Skeletal muscle tissue (tissue), 4 donors: ENCODE results near the gene KLHL6. TPM values are rescaled to one million over a fixed set of nuclear protein-coding genes. Genes with fewer than 3 reads are reported as not detected.
"Not testable (repeated sequence)": the region's sequence is repeated elsewhere in the genome, so short reads cannot be mapped to it uniquely, and the experiment has no call there.

Source experiments
- H3K27ac ChIP-seq: one replicate; pipeline ENCODE4 v1.7.0; 2013; ENCODE audit warnings: mild to moderate bottlenecking, low read depth, low read length, inconsistent platforms
- H3K27me3 ChIP-seq, 3 donors: one replicate each; pipeline ENCODE4 v1.7.0; 2013; ENCODE audit warnings: low read length in 3 of 3; ENCODE audit not compliant: control insufficient read depth in 3 of 3, insufficient read depth in 3 of 3
- H3K36me3 ChIP-seq, 3 donors: one replicate each; pipeline ENCODE4 v1.7.0; 2013; ENCODE audit warnings: low read length in 3 of 3; ENCODE audit not compliant: control insufficient read depth in 3 of 3, insufficient read depth in 3 of 3
- H3K4me1 ChIP-seq, 3 donors: one replicate each; pipeline ENCODE4 v1.7.0; 2013; ENCODE audit warnings: low read length in 3 of 3, mild to moderate bottlenecking in 3 of 3; ENCODE audit not compliant: control insufficient read depth in 3 of 3, insufficient read depth in 3 of 3
- H3K4me3 ChIP-seq, 3 donors: one replicate each; pipeline ENCODE4 v1.7.0; 2013; ENCODE audit warnings: low read length in 3 of 3
- H3K9ac ChIP-seq, 3 donors: one replicate each; pipeline ENCODE4 v1.7.0; 2013; ENCODE audit warnings: low read length in 3 of 3, mild to moderate bottlenecking in 3 of 3, moderate library complexity in 2 of 3, low read depth in 1 of 3
- H3K9me3 ChIP-seq, 3 donors: one replicate each; pipeline ENCODE4 v1.7.0; 2013; ENCODE audit warnings: low read length in 3 of 3; ENCODE audit not compliant: control insufficient read depth in 3 of 3
- total RNA-seq: library from RNA; depleted of rRNA; stranded (reverse); fragments of >200 nt; gene quantifications from one replicate; pipeline ENCODE4 v1.2.3, GENCODE V29; 2014
- donor health status: Osteomylitis.

The KLHL6 gene
- total RNA-seq, 1 donor from 2014 or later, result 1.0 TPM

DNA sequence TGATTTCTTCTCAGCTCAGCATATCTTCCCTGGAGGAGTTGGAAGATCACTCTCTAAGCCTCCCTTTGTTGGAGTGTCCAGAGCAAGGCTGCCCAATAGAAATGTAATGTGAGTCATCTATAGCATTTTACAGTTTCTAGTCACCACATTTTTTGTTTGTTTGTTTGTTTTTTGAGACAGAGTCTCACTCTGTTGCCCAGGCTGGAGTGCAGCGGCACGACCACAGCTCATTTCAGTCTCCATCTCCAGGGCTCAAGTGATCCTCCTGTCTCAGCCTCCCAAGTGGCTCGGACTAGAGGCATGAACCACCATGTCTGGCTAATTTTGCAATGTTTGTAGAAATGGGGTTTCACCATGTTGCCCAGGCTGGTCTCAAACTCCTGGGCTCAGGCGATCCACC, 21.3 kb downstream of the KLHL6 start:
- H3K36me3 ChIP-seq, result no peaks in the 10 kb centered on the region
- no peak overlapping the region for H3K4me3 ChIP-seq
- H3K9ac ChIP-seq, result no peak overlapping the region
- no peak overlapping the region for H3K27ac ChIP-seq
- peaks cover 11 to 28% (median 20%) of the 10 kb centered on the region in 3 donors for H3K4me1 ChIP-seq
- H3K9me3 ChIP-seq, result no peaks in the 10 kb centered on the region
- H3K27me3 ChIP-seq, result no peaks in the 10 kb centered on the region

DNA sequence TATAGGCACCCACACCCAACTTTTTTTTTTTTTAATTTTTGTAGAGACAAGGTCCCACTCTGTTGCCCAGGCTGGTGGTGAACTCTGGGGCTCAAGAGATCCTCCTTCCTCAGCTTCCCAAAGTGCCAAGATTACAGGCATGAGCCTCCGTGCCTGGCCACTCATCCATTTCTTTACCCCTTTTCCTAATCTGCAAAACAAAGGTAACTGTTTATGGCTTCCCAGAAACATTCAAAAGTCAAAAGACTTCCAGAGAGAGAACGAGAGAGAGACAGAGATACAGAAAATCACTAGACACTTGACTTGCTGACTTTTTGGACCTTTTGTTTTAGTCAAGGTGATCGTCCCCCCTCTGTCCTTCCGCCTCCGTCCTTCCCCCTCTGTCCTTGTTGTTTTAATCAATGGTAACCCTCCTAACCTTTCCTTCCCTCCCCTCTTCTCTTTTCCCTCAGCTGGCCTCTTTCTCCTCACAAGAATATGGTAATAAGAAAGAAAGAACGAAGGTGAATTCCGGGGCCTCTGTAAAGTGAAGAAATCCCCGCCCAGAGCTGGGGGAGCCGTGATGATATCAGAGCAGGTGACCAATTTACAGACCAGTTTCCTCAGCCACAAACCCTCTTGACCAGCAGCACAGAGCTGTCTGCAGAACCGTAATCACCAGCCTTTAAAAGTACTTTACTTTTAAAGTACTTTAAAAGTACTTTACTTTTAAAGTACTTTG, 21.9 kb downstream of the KLHL6 start:
- no peaks in the 10 kb centered on the region for H3K36me3 ChIP-seq
- no peak overlapping the region for H3K27ac ChIP-seq
- H3K4me3 ChIP-seq, result no peak overlapping the region
- H3K9me3 ChIP-seq, result no peaks in the 10 kb centered on the region
- no peaks in the 10 kb centered on the region for H3K27me3 ChIP-seq
- peaks cover 11 to 26% (median 20%) of the 10 kb centered on the region in 3 donors for H3K4me1 ChIP-seq
- no peak overlapping the region for H3K9ac ChIP-seq

DNA sequence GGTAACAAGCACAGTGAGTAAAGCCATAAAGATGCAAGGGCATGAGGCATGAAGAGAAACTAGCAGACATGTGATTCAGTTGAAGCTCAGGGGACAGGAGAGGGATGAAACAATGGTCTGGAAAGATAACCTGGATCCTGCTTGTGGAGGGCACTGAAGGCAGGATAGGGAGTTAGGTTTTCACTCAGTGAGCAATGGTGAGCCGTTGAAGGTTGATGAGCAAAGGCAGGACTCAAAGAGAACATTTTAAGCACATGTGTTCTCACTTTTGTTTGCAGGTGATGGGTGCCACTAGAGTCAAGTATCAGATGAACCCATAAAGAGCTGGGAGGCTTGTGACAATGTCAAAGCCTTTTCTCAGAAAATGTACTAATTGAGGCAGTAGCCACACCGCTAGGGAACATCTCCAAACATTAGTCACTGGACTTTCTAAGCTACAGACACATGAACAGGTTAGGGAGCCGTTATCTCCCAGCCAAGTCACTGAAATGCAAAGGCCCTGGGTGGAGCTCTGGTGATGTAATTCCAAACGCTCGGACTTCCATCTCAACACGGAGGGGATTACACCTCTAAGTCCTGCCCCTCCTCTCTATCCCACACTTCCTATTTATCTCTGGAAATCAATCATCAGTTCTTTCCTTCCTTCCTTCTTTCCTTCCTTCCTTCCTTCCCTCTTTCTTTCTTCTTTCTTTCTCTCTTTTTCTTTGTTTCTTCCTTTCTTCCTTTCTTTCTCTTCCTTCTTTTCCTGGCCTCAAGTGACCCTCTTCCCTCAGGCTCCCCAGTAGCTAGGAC, 22.7 kb downstream of the KLHL6 start:
- H3K4me1 ChIP-seq, result peaks cover 11 to 19% (median 15%) of the 10 kb centered on the region in 3 donors
- no peaks in the 10 kb centered on the region for H3K9me3 ChIP-seq
- no peak overlapping the region for H3K27ac ChIP-seq

DNA sequence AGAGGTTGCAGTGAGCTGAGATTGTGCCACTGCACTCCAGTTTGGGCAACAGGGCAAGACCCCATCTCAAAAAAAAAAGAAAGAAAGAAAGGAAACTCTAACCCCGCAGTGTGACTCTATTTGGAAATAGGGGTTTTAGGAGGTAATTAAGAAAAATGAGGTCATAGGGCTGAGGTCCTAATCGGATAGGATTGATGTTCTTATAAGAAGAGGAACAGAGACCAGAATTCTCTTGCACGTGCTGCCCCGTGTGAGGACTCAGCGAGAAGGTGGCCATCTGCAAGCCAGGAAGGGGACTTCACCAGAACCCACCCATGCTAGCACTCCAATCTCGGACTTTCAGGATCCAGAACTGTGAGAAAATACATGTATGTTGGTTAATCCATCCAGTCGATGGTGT, 25.8 kb downstream of the KLHL6 start:
- Histone ChIP-seq H3K36me3 (no peaks in the 10 kb centered on the region), H3K4me3 (no peak overlapping the region), H3K9me3 (no peaks in the 10 kb centered on the region), H3K9ac (no peak overlapping the region), H3K27me3 (no peaks in the 10 kb centered on the region), H3K4me1 (no peaks in the 10 kb centered on the region), H3K27ac (peak overlapping the region; percentile 32)

More for the DNA sequence above, 22.7 kb downstream of the KLHL6 start:
- H3K4me3 ChIP-seq, result no peak overlapping the region
- H3K27me3 ChIP-seq, result no peaks in the 10 kb centered on the region
- no peak overlapping the region for H3K9ac ChIP-seq
- no peaks in the 10 kb centered on the region for H3K36me3 ChIP-seq

DNA sequence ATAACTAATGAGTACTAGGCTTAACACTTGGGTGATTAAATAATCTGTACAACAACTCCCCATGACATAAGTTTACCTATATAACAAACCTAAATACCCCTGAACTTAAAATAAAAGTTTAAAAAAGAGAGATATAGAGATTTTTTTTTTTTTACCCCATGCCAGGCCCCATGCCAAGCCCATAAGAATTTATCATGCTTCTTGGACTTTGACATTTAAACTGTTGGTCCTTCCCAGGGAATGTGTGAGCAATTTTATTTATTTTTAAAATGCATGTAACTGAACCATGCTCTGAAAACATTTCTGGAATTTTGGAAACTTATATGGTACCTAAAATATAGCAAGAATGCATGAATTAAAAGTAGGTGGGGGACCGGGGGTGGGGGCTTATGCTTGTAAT, 26.3 kb downstream of the KLHL6 start:
- Histone ChIP-seq H3K27ac (no peak overlapping the region), H3K36me3 (no peaks in the 10 kb centered on the region), H3K9ac (no peak overlapping the region), H3K9me3 (no peaks in the 10 kb centered on the region), H3K4me1 (no peaks in the 10 kb centered on the region), H3K27me3 (no peaks in the 10 kb centered on the region), H3K4me3 (no peak overlapping the region)

DNA sequence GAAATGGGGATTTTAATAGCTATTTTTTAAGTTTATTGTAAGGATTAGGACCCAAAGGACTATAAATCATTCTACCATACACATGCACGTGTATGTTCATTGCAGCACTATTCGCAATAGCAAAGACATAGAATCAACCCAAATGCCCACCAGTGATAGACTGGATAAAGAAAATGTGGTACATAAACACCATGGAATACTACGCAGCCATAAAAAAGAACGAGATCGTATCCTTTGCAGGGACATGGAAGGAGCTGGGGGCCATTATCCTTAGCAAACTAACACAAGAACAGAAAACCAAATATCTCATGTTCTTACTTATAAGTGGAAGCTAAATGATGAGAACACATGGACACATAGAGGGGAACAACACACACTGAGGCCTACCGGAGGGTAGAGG, 26.7 kb downstream of the KLHL6 start:
- not testable (repeated sequence) for H3K9ac ChIP-seq, H3K4me1 ChIP-seq, H3K4me3 ChIP-seq, H3K27ac ChIP-seq, H3K36me3 ChIP-seq, H3K9me3 ChIP-seq, H3K27me3 ChIP-seq

DNA sequence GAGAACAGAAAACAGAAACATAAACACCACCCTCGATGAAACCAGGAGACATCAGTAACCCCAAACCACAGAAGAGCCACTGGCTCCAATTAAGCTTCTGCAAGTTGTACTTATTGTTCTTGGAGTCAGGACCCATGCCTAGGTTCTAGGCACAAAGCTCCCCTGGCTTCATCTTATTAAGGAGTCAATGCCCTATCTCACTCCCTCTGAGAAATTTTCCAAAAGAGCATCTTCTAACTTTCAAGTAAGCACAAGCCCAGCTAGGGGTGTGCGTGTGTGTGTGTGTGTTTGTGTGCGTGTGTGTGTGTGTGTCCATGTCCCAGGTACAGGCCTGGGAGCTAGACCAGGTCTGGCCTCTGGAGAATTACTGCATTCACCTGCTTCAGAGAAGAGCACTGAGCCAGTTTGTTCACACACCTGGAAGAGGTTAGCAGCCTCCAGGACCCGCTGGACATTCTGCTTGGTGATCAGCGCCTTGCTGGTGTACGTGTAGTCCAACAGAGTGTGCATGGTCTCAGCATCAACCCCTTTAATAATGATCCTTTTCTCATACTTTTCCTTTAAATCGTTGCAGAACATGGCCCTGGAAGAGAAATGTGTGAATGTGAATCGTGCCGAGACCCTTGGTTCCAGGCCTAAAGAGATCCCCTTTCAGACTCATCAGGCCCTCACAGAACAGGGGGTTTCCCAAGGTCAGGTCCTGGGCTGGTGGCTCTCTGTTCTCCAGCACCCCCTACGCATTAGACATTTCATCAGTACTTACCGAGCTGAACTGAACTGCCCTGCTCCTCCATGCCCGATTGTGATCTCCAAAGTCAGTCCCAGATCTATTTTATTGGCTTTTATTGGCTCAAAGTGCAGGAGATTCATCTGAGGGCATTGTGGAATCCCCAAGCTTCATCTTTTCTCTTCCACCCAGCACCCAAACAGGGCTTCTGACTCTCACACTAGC, 27.8 kb downstream of the KLHL6 start:
- no peaks in the 10 kb centered on the region for H3K4me1 ChIP-seq
- no peaks in the 10 kb centered on the region for H3K27me3 ChIP-seq
- H3K9ac ChIP-seq, result no peak overlapping the region
- no peak overlapping the region for H3K27ac ChIP-seq
- H3K9me3 ChIP-seq, result no peaks in the 10 kb centered on the region
- H3K4me3 ChIP-seq, result no peak overlapping the region
- no peaks in the 10 kb centered on the region for H3K36me3 ChIP-seq

DNA sequence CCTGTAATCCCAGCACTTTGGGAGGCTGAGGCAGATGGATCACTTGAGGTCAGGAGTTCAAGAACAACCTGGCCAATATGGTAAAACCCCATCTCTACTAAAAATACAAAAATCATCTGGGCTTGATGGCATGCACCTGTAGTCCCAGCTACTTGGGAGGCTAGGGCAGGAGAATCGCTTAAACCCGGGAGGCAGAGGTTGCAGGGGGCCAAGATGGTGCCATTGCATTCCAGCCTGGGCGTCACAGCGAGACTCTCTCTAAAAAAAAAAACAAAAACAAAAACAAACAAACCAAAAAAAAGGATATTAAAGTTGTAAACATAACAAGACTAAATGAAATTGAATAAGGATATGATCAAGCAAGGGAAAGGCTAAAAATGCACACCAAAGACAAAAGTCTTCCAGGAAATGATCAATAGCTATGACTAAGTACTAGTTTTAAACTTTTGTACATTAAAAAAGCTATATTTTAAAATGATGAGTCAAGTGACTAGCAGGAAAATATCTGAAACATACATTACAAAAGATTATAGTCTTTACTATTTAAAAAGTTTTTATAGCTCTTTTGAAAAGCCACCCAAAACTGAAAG, 28.6 kb downstream of the KLHL6 start:
- no peak overlapping the region for H3K9ac ChIP-seq
- H3K4me3 ChIP-seq, result no peak overlapping the region
- H3K27ac ChIP-seq, result no peak overlapping the region
- no peaks in the 10 kb centered on the region for H3K9me3 ChIP-seq
- no peaks in the 10 kb centered on the region for H3K36me3 ChIP-seq
- no peaks in the 10 kb centered on the region for H3K27me3 ChIP-seq
- H3K4me1 ChIP-seq, result no peaks in the 10 kb centered on the region

DNA sequence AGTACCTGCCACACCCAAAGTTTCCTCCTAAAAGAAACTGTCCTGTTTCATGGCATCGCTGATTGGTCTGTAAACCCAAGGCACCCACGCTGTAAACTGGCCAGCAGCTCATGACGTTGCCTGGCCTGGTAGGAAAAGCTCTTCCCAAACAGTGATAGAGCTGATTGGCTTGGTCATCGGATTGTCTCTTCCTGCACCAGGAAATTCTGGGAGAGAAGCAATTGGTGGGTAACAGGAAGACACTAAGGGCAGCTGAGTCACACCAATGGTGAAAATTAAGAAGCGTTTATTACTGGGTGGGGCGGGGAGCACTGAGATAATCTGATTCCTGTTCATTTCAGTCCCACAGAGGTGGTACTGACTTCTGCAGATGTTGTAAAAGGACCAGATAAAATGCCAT, 31.0 kb downstream of the KLHL6 start:
- no peak overlapping the region for H3K27ac ChIP-seq
- no peaks in the 10 kb centered on the region for H3K27me3 ChIP-seq
- no peak overlapping the region for H3K9ac ChIP-seq
- no peak overlapping the region for H3K4me3 ChIP-seq
- no peaks in the 10 kb centered on the region for H3K36me3 ChIP-seq
- H3K9me3 ChIP-seq, result no peaks in the 10 kb centered on the region
- H3K4me1 ChIP-seq, result no peaks in the 10 kb centered on the region
